A549 (cell line): ENCODE measurements around the gene SCAMP1.

Experiments used
- BHLHE40 ChIP-seq: IDR thresholded peaks from 2 replicates; pipeline ENCODE4 v1.6.1; 2012; ENCODE audit warnings: low read depth, low read length, inconsistent platforms
- CEBPB ChIP-seq, 2 experiments: fragments of >200 bp in 1 of 2; sonication (Bioruptor Twin) in 1 of 2; formaldehyde crosslinking in 1 of 2; IDR thresholded peaks; 2 replicates each; pipeline ENCODE4 v1.6.1; 2012 to 2016
- CHD4 ChIP-seq: fragments of 200-600 bp; sonication (generic); IDR thresholded peaks from 2 replicates; pipeline ENCODE4 v1.6.1; 2016; ENCODE audit warnings: antibody characterized with exemption, mild to moderate bottlenecking, borderline replicate concordance
- EP300 ChIP-seq, 2 experiments: fragments of >200 bp; sonication (Bioruptor Twin); formaldehyde crosslinking; IDR thresholded peaks; 2 replicates in 1 of 2; 3 replicates in 1 of 2; pipeline ENCODE4 v1.6.1; 2016 to 2017
- ESRRA ChIP-seq: fragments of 150-350 bp; IDR thresholded peaks from 2 replicates; pipeline ENCODE4 v1.6.1; 2014; ENCODE audit warnings: mild to moderate bottlenecking, low read length, borderline replicate concordance
- JUN ChIP-seq, 2 experiments: fragments of >200 bp; sonication (Bioruptor Twin); formaldehyde crosslinking; IDR thresholded peaks; 2 replicates in 1 of 2; 3 replicates in 1 of 2; pipeline ENCODE4 v1.6.1; 2016 to 2017
- MAFK ChIP-seq: fragments of 450-650 bp; IDR thresholded peaks from 2 replicates; pipeline ENCODE4 v1.6.1; 2014; ENCODE audit not compliant: partially characterized antibody
- MYC ChIP-seq: IDR thresholded peaks from 2 replicates; pipeline ENCODE4 v1.6.1; 2012; ENCODE audit warnings: mild to moderate bottlenecking, inconsistent platforms, low read length, improper control_type of control experiment, borderline replicate concordance
- POLR2A ChIP-seq: IDR thresholded peaks from 2 replicates; pipeline ENCODE4 v1.6.1; 2012; ENCODE audit warnings: mild to moderate bottlenecking, low read length
- SMC3 ChIP-seq: fragments of >200 bp; sonication (Bioruptor Twin); formaldehyde crosslinking; IDR thresholded peaks from 3 replicates; pipeline ENCODE4 v1.6.1; 2018; ENCODE audit warnings: inconsistent platforms
- ZC3H11A ChIP-seq: fragments of 450-650 bp; IDR thresholded peaks from 2 replicates; pipeline ENCODE4 v1.6.1; 2014; ENCODE audit warnings: antibody characterized with exemption, mild to moderate bottlenecking
- ZFP36 ChIP-seq: fragments of 450-650 bp; IDR thresholded peaks from 2 replicates; pipeline ENCODE4 v1.6.1; 2014; ENCODE audit warnings: borderline replicate concordance; ENCODE audit not compliant: partially characterized antibody
- TF ChIP-seq, protein P1 (sequence below): fragments of >200 bp; sonication (Bioruptor Twin); formaldehyde crosslinking; IDR thresholded peaks from 3 replicates; pipeline ENCODE4 v1.5.1; 2016
- TF ChIP-seq, protein P2 (sequence below): IDR thresholded peaks from 2 replicates; pipeline ENCODE4 v1.6.1; 2012

DNA sequence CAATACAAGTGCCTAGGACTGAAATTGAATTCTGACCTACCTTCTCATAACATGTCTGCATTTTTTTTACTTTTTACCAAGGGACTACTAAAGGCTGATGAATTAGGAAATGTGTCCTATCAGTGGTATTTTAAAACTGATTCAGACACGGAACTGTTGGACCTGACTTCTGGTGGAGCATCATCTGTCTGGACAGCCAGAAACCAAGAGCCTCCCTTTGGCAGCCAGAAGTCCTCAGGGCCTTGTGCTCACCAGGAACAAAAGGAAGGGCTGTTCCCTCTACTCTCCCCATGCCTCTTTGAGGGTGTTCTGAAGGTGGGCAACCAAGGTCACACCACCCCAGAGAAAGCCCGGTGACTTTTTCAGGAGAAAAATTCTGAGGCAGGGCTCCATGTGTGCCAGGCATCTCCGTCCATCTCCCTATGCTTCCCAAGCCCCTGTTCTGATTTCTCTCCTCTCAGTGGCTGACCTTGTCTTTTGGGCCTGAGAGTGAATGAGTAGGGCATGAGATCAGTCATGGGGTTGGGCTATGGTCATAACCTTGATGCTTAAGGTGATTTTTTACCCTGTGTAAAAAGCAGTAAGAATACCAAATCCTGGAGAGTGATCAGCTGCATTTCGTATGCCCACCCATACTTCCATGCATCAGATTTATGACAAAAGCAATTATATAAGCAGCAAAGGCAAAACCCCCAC, 143.7 kb downstream of the SCAMP1 start:
- TF ChIP-seq, protein P1, sequence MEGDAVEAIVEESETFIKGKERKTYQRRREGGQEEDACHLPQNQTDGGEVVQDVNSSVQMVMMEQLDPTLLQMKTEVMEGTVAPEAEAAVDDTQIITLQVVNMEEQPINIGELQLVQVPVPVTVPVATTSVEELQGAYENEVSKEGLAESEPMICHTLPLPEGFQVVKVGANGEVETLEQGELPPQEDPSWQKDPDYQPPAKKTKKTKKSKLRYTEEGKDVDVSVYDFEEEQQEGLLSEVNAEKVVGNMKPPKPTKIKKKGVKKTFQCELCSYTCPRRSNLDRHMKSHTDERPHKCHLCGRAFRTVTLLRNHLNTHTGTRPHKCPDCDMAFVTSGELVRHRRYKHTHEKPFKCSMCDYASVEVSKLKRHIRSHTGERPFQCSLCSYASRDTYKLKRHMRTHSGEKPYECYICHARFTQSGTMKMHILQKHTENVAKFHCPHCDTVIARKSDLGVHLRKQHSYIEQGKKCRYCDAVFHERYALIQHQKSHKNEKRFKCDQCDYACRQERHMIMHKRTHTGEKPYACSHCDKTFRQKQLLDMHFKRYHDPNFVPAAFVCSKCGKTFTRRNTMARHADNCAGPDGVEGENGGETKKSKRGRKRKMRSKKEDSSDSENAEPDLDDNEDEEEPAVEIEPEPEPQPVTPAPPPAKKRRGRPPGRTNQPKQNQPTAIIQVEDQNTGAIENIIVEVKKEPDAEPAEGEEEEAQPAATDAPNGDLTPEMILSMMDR = no peak
- TF ChIP-seq SMC3 (no peak), ZC3H11A (no peak), JUN (IDR thresholded peaks at IDR 0.05) (no peak), MYC (no peak), POLR2A (no peak), BHLHE40 (no peak), ESRRA (no peak), MAFK (no peak), CHD4 (no peak), CEBPB (IDR thresholded peaks at IDR 0.05) (no peak), EP300 (IDR thresholded peaks at IDR 0.05) (no peak), ZFP36 (no peak)
- TF ChIP-seq, protein P2, sequence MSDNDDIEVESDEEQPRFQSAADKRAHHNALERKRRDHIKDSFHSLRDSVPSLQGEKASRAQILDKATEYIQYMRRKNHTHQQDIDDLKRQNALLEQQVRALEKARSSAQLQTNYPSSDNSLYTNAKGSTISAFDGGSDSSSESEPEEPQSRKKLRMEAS = no peak
